K562 (cell line): ENCODE results near the gene EOLA1. TPM values are rescaled to one million over a fixed set of nuclear protein-coding genes. Genes with fewer than 3 reads are reported as not detected.
A peak's percentile ranks its signal among the peaks of the same experiment; 100 is the strongest.

Experiments
- ATF1 ChIP-seq, 2 experiments: fragments of 450-650 bp in 1 of 2; IDR thresholded peaks; 2 replicates each; pipeline ENCODE4 v1.6.1; 2016; ENCODE audit warnings: missing compliant biosample characterization in 1 of 2, missing genetic modification characterization in 1 of 2
- CC2D1A ChIP-seq: fragments of 450-650 bp; IDR thresholded peaks from 2 replicates; pipeline ENCODE4 v1.6.1; 2017; ENCODE audit warnings: mild to moderate bottlenecking
- LARP7 ChIP-seq: fragments of 450-650 bp; IDR thresholded peaks from 2 replicates; pipeline ENCODE4 v1.6.1; 2016
- MTA1 ChIP-seq: fragments of 450-650 bp; IDR thresholded peaks from 2 replicates; pipeline ENCODE4 v1.6.1; 2017; ENCODE audit warnings: borderline replicate concordance
- NFATC3 ChIP-seq: fragments of 450-650 bp; IDR thresholded peaks from 2 replicates; pipeline ENCODE4 v1.6.1; 2017; ENCODE audit warnings: mild to moderate bottlenecking
- NR4A1 ChIP-seq, 2 experiments: fragments of 250-450 bp in 1 of 2; fragments of 450-650 bp in 1 of 2; sonication (Bioruptor Pico) in 1 of 2; IDR thresholded peaks; 2 replicates each; pipeline versions ENCODE4 v1.4.0 to v1.6.1; 2016 to 2020; ENCODE audit warnings: mild to moderate bottlenecking in 2 of 2, missing compliant biosample characterization in 1 of 2, missing genetic modification characterization in 1 of 2, moderate library complexity in 1 of 2
- NRF1 ChIP-seq, 2 experiments: fragments of 450-650 bp; IDR thresholded peaks in 1 of 2; conservative IDR thresholded peaks in 1 of 2; 2 replicates each; pipeline ENCODE4 v1.6.1; 2014; ENCODE audit warnings: mild to moderate bottlenecking in 2 of 2
- SMAD4 ChIP-seq: fragments of 250-450 bp; sonication (Bioruptor Pico); conservative IDR thresholded peaks from 2 replicates; pipeline ENCODE4 v1.8.0; 2021; ENCODE audit warnings: inconsistent platforms, mild to moderate bottlenecking, moderate library complexity
- TFAP4 ChIP-seq: sonication (generic); formaldehyde crosslinking; IDR thresholded peaks from 2 replicates; pipeline ENCODE4 v1.8.0; 2022; ENCODE audit warnings: missing genetic modification reagents, mild to moderate bottlenecking, moderate library complexity, borderline replicate concordance
- TSHZ1 ChIP-seq: fragments of 250-450 bp; sonication (Bioruptor Pico); IDR thresholded peaks from 2 replicates; pipeline ENCODE4 v1.4.0; 2020; ENCODE audit warnings: mild to moderate bottlenecking, moderate library complexity
- ZFP91 ChIP-seq: sonication (generic); formaldehyde crosslinking; IDR thresholded peaks from 2 replicates; pipeline ENCODE4 v1.8.0; 2022; ENCODE audit warnings: mild to moderate bottlenecking, missing genetic modification reagents
- polyA plus RNA-seq, 8 experiments: library from polyadenylated mRNA; depleted of rRNA in 4 of 8; stranded (reverse) in 5 of 8; unstranded in 3 of 8; fragments of >200 nt; fragmentation: Nextera tagmentation in 2 of 8; fragmentation: Illumina TruSeq in 1 of 8; extraction: Ambion mirVana in 2 of 8; extraction: Trizol in 1 of 8; gene quantifications; 2 replicates each; pipeline versions ENCODE4 v1.2.1 to v1.2.3, GENCODE V29; 2011 to 2014; ENCODE audit warnings: inconsistent platforms in 1 of 8, missing spikeins in 1 of 8
- total RNA-seq, 7 experiments: library from RNA; depleted of rRNA in 6 of 7; stranded (reverse); fragments of >200 nt in 6 of 7; fragmentation: Illumina TruSeq in 2 of 7; extraction: Trizol in 2 of 7; gene quantifications; 2 replicates each; pipeline versions ENCODE4 v1.2.1 to v1.2.3, GENCODE V29; 2011 to 2021; ENCODE audit warnings: low replicate concordance in 1 of 7
- TF ChIP-seq, protein P1 (sequence below): fragments of 450-650 bp; IDR thresholded peaks from 2 replicates; pipeline ENCODE4 v1.6.1; 2016; ENCODE audit warnings: antibody characterized with exemption
- TF ChIP-seq, protein P2 (sequence below), 2 experiments: fragments of 250-450 bp in 1 of 2; fragments of 450-650 bp in 1 of 2; sonication (Bioruptor Pico) in 1 of 2; IDR thresholded peaks; 2 replicates each; pipeline versions ENCODE4 v1.6.1 to v1.8.0; 2016 to 2021; ENCODE audit warnings: mild to moderate bottlenecking in 2 of 2, moderate library complexity in 2 of 2, missing compliant biosample characterization in 1 of 2, missing genetic modification characterization in 1 of 2
- TF ChIP-seq, protein P3 (sequence below): sonication (generic); formaldehyde crosslinking; IDR thresholded peaks from 2 replicates; pipeline ENCODE4 v1.8.0; 2022; ENCODE audit warnings: missing genetic modification reagents, mild to moderate bottlenecking, borderline replicate concordance

EOLA1 gene
- total and polyA plus RNA-seq, 9 of the 15 experiments (the other 6 are each of a cell fraction or from before 2014, with no cell fraction given) = 6.3 to 32.9 (median 18.2) TPM

- TF ChIP-seq, protein P1, sequence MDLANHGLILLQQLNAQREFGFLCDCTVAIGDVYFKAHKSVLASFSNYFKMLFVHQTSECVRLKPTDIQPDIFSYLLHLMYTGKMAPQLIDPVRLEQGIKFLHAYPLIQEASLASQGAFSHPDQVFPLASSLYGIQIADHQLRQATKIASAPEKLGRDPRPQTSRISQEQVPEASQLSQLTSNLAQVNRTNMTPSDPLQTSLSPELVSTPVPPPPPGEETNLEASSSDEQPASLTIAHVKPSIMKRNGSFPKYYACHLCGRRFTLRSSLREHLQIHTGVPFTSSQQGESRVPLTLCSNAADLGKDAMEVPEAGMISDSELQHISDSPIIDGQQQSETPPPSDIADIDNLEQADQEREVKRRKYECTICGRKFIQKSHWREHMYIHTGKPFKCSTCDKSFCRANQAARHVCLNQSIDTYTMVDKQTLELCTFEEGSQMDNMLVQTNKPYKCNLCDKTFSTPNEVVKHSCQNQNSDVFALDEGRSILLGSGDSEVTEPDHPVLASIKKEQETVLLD = peak; percentile 100
- TF ChIP-seq NR4A1 (CRISPR knock-in tag; IDR thresholded peaks at IDR 0.05) (no peak), NR4A1 (tag; IDR thresholded peaks at IDR 0.05) (no peak), ZFP91 (0 out of 2 replicates have a peak, but pooled peaks have one; percentile 20), MTA1 (peak; percentile 49; the same call in 1 of the 2 replicates), ATF1 (CRISPR knock-in tag; IDR thresholded peaks at IDR 0.05) (no peak; the same call in 1 of the 2 replicates), ATF1 (tag; IDR thresholded peaks at IDR 0.05) (peak; percentile 96), TSHZ1 (CRISPR knock-in tag) (no peak), NFATC3 (no peak), LARP7 (no peak), SMAD4 (CRISPR knock-in tag) (no peak), TFAP4 (CRISPR knock-in tag) (peak; percentile 70), NRF1 (conservative IDR thresholded peaks at IDR 0.05 in 1 of 2, IDR thresholded peaks at IDR 0.05 in 1 of 2) (peak; percentile 85 to 88), CC2D1A (no peak)
- TF ChIP-seq, protein P2, sequence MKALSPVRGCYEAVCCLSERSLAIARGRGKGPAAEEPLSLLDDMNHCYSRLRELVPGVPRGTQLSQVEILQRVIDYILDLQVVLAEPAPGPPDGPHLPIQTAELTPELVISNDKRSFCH (CRISPR knock-in tag; IDR thresholded peaks at IDR 0.05) = no peak
- TF ChIP-seq, protein P2 (tag; IDR thresholded peaks at IDR 0.05) = peak; percentile 46; the same call in 1 of the 2 replicates
- TF ChIP-seq, protein P3, sequence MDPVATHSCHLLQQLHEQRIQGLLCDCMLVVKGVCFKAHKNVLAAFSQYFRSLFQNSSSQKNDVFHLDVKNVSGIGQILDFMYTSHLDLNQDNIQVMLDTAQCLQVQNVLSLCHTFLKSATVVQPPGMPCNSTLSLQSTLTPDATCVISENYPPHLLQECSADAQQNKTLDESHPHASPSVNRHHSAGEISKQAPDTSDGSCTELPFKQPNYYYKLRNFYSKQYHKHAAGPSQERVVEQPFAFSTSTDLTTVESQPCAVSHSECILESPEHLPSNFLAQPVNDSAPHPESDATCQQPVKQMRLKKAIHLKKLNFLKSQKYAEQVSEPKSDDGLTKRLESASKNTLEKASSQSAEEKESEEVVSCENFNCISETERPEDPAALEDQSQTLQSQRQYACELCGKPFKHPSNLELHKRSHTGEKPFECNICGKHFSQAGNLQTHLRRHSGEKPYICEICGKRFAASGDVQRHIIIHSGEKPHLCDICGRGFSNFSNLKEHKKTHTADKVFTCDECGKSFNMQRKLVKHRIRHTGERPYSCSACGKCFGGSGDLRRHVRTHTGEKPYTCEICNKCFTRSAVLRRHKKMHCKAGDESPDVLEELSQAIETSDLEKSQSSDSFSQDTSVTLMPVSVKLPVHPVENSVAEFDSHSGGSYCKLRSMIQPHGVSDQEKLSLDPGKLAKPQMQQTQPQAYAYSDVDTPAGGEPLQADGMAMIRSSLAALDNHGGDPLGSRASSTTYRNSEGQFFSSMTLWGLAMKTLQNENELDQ (CRISPR knock-in tag) = no peak
Measured at GRCh38 chrX:149540621-149541520, at the start of gene EOLA1 (continued).
